ENCODE measurements around the gene NFIC.

GRCh38 chr19:3389446-3389778 is 23.0 kb downstream of the NFIC start:
- TF ChIP-seq CTCF (IDR thresholded peaks at IDR 0.05; ENCODE audit: low read depth, low read length, poor library complexity, severe bottlenecking) (no peak), EZH2phosphoT487 (IDR thresholded peaks at IDR 0.05; ENCODE audit: borderline replicate concordance, low read length) (no peak)

All from DOHH2 (cell line).